Measurements from ENCODE around the gene SLC17A5.
A peak's percentile ranks its signal among the peaks of the same experiment; 100 is the strongest.

DNA sequence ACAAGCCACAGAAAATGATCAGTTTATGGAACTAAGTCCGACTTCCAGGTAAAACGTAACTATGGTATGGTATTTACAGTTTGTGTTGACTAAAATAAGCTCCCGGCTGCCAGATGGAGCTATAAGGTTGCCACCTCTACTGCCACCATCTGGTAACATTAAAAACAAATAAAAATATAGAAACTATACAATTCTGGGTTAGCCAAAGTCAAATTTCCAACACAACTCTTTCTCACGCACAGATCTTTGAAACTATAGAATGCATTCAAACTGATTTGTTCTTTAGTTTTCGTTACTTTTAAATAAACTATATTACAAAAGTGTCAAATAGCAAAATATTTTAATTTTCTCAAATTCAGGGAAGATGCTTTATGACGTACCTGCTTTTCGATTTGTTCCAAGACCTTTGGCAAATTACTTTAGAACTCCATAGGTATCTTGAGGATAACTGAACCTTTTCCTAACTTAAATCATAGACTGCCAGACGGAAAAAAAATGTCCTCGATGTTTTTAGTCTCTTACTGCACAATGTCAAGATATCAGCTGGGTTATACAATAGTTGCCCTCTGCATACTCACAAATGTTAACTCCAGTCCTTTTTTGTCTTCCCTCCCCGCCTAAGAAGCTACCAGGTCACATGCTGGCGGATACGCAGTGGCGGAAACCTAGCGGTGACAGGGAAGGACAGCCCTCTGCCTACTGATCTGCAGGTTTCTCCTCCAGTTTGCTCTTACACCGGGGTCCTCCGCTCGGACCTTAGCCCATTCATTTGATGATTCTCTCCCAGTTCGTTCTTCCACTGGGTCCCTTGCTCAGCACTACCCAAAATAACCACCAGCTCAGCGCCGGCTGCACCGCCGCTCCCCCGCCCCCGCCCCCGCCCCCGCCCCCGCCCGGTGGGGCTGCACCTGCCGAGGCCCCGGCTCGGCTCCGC is 888 bp downstream of the SLC17A5 start:
- TF ChIP-seq, protein P1, sequence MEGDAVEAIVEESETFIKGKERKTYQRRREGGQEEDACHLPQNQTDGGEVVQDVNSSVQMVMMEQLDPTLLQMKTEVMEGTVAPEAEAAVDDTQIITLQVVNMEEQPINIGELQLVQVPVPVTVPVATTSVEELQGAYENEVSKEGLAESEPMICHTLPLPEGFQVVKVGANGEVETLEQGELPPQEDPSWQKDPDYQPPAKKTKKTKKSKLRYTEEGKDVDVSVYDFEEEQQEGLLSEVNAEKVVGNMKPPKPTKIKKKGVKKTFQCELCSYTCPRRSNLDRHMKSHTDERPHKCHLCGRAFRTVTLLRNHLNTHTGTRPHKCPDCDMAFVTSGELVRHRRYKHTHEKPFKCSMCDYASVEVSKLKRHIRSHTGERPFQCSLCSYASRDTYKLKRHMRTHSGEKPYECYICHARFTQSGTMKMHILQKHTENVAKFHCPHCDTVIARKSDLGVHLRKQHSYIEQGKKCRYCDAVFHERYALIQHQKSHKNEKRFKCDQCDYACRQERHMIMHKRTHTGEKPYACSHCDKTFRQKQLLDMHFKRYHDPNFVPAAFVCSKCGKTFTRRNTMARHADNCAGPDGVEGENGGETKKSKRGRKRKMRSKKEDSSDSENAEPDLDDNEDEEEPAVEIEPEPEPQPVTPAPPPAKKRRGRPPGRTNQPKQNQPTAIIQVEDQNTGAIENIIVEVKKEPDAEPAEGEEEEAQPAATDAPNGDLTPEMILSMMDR (IDR thresholded peaks at IDR 0.05; ENCODE audit: low read length): peak; percentile 38
- TF ChIP-seq EZH2 (optimal IDR thresholded peaks at IDR 0.05; ENCODE audit: low read depth, low read length) (no peak), EZH2phosphoT487 (IDR thresholded peaks at IDR 0.05; ENCODE audit: low read length) (no peak)

Measured in MM.1S (cell line).